ENCODE results near the gene DCTPP1. TPM values are rescaled to one million over a fixed set of nuclear protein-coding genes. Genes with fewer than 3 reads are reported as not detected.

DCTPP1 gene
- total RNA-seq, 1 donor from 2014 or later: 62.1 TPM

DNA sequence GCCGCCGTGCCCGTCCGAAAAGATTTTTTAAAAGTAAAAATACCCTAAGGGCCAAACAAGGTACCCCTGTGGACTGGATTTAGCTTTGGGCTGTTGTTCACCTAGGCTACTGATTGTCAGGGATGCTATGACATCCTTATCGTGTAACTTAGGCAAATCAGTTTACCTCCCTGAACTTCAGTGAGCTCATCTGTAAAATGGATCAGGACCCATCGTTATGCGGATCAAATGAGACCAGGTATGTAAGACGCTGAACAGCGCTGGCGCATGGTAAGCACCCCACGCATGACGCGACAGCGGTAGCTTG, 23.1 kb downstream of the DCTPP1 start:
- no peak for TF ChIP-seq CTCF (conservative IDR thresholded peaks at IDR 0.05)
- no peaks in the 10 kb centered on the region for H3K36me3 Mint-ChIP-seq
- no peaks in the 10 kb centered on the region for H3K27me3 Mint-ChIP-seq
- no peak for DNase-seq (ENCODE audit: extremely low spot score, unreplicated experiment)
- peak overlapping the region; percentile 95 for H3K4me3 Mint-ChIP-seq
- peak overlapping the region; percentile 90 for H3K27ac Mint-ChIP-seq
- H3K4me1 Mint-ChIP-seq (ENCODE audit: unreplicated experiment): peaks cover 21% of the 10 kb centered on the region
- no peaks in the 10 kb centered on the region for H3K9me3 Mint-ChIP-seq

DNA sequence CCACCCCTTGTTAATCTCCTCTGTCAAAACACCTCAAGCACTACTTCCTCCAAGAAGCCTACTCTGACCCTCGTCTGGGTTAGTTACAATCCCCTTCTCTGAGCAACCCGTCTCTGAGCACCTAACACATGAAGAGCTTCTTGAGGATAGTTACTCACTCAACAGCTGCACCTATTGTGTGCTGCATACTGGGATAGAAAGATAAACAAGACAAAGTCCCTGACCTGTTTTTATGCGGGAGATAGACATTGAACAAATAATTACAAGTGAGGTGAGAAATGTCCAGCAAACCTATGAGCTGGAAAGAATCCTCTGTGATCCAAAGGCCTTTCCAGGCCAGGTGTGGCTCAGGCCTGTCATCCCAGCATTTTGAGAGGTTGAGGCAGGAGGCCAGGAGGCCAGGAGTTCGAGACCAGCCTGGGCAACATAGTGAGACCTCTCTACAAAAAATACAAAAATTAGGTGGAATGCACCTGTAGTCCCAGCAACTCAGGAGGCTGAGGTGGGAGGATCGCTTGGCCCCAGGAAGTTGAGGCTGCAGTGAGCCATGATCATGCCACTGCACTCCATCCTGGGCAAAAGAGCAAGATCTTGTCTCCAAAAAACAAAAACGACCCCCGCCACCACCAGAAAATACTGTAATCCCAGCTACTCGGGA, 27.9 kb downstream of the DCTPP1 start:
- Mint-ChIP-seq H3K27me3 (no peaks in the 10 kb centered on the region), H3K9me3 (no peaks in the 10 kb centered on the region), H3K27ac (peak overlapping the region; percentile 59), H3K4me1 (ENCODE audit: unreplicated experiment) (peaks cover 29% of the 10 kb centered on the region), H3K4me3 (peak overlapping the region; percentile 79), H3K36me3 (peaks cover 3% of the 10 kb centered on the region)
- no peak for DNase-seq (ENCODE audit: extremely low spot score, unreplicated experiment)
- no peak for TF ChIP-seq CTCF (conservative IDR thresholded peaks at IDR 0.05)

DNA sequence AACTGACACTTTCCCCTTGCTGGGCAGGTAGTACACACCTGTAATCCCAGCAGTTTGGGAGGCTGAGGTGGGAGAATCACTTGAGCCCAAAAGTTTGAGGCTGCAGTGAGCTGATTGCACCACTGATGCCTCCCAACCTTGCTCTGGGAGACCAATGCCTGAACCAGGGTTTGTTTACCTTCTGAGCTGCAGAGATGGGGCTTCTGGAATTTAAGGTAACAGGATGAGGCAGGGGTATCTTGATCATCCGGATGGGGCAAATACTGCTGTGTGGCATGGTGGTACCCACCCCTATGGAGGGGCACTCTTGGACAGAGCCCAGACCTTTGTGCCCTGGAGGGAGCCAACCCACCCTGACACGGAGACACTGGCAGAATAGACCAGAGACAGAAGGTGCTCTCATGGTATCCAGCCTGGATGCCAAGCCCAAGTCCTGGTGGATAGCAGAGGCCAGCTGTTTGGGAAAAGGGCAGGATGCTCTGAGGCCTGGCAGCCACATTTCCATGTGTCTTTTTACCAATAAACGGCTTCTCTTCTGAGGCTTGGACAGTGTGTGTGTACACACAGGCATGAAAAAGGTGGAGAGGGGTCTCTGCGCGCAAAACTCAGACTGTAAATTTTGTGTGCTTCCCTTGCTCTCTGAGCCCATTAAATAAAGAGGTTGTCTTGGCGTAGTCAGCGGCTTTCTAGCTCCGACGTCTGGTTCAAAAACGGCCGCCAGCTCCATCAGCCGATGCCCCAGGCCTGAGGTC, 30.2 kb downstream of the DCTPP1 start:
- H3K27me3 Mint-ChIP-seq: no peaks in the 10 kb centered on the region
- no peaks in the 10 kb centered on the region for H3K9me3 Mint-ChIP-seq
- no peak for DNase-seq (ENCODE audit: extremely low spot score, unreplicated experiment)
- TF ChIP-seq CTCF (conservative IDR thresholded peaks at IDR 0.05): no peak
- H3K4me3 Mint-ChIP-seq: peak overlapping the region; percentile 91
- peaks cover 3% of the 10 kb centered on the region for H3K36me3 Mint-ChIP-seq
- peak overlapping the region; percentile 88 for H3K27ac Mint-ChIP-seq
- peaks cover 35% of the 10 kb centered on the region for H3K4me1 Mint-ChIP-seq (ENCODE audit: unreplicated experiment)

DNA sequence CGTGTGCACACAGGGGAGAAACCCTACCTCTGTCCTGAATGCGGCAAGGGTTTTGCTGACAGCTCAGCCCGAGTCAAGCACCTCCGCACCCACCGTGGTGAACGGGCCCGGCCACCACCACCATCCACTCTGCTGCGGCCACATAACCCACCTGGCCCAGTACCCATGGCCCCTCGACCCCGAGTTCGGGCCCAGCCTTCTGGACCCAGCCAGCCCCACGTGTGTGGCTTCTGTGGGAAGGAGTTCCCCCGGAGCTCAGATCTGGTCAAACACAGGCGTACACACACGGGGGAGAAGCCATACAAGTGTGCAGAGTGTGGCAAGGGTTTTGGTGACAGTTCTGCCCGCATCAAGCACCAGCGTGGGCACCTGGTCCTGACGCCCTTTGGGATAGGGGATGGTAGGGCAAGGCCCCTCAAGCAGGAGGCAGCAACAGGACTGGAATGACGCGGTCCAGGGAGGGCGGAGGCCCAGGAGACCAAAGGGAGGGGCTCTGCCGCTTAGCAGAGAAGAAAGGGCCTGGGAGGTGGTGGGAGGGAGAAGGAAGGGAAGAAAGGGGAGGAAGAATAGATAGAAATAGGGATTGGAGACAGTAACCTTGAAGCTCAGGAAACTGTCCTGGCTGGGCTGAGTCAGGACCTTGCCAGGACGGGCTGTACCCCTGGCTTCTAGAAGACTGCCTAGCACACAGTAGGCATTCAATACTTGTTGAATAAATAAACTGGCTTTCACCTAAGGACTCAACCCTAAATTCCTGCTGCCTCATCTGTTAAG, 31.0 kb downstream of the DCTPP1 start:
- peaks cover 42% of the 10 kb centered on the region for H3K4me1 Mint-ChIP-seq (ENCODE audit: unreplicated experiment)
- H3K4me3 Mint-ChIP-seq: peak overlapping the region; percentile 78
- H3K27ac Mint-ChIP-seq: peak overlapping the region; percentile 73
- DNase-seq (ENCODE audit: extremely low spot score, unreplicated experiment): no peak
- TF ChIP-seq CTCF (conservative IDR thresholded peaks at IDR 0.05): no peak
- H3K36me3 Mint-ChIP-seq: peaks cover 3% of the 10 kb centered on the region
- no peaks in the 10 kb centered on the region for H3K27me3 Mint-ChIP-seq
- H3K9me3 Mint-ChIP-seq: no peaks in the 10 kb centered on the region

DNA sequence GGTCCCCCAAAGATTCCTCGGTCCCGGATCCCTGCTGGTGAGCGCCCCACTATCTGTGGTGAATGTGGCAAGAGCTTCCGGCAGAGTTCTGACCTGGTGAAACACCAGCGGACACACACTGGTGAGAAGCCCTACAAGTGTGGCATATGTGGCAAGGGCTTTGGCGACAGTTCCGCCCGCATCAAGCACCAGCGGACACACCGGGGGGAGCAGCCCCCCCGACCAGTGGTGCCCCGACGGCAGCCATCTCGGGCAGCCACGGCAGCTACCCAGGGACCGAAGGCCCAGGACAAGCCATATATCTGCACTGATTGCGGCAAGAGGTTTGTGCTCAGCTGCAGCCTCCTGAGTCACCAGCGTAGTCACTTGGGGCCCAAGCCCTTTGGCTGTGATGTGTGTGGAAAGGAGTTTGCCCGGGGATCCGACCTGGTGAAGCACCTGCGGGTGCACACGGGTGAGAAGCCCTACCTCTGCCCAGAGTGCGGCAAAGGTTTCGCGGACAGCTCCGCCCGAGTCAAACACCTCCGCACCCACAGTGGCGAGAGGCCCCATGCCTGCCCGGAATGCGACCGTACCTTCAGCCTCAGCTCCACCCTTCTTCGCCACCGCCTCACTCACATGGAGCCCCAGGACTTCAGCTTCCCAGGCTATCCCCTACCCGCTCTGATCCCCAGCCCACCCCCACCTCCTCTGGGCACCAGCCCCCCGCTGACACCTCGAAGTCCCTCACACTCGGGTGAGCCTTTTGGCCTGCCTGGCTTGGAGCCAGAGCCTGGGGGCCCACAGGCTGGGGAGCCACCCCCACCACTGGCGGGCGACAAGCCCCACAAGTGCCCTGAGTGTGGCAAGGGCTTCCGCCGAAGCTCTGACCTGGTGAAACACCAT, 31.8 kb downstream of the DCTPP1 start:
- no peak for TF ChIP-seq CTCF (conservative IDR thresholded peaks at IDR 0.05)

More for the DNA sequence above, 31.8 kb downstream of the DCTPP1 start:
- Mint-ChIP-seq H3K27me3 (no peaks in the 10 kb centered on the region), H3K4me3 (no peak overlapping the region), H3K4me1 (ENCODE audit: unreplicated experiment) (peaks cover 45% of the 10 kb centered on the region), H3K9me3 (no peaks in the 10 kb centered on the region), H3K36me3 (peaks cover 3% of the 10 kb centered on the region), H3K27ac (no peak overlapping the region)
- DNase-seq (ENCODE audit: extremely low spot score, unreplicated experiment): no peak

Measured in type B pancreatic cell (in vitro differentiated cells).